Suprapubic skin (tissue), 4 donors: ENCODE data around the gene PAXX. TPM values are rescaled to one million over a fixed set of nuclear protein-coding genes. Genes with fewer than 3 reads are reported as not detected.

Experiments
- DNase-seq, 2 donors: peaks; one replicate each; pipeline ENCODE4 v3.0.0-alpha.2; 2019; ENCODE audit warnings: low spot score in 2 of 2
- H3K27ac ChIP-seq: fragments of 200-600 bp; sonication (generic); one replicate; pipeline ENCODE4 v1.5.1; 2019
- H3K27me3 ChIP-seq: fragments of 200-600 bp; sonication (generic); one replicate; pipeline ENCODE4 v1.5.1; 2019
- H3K36me3 ChIP-seq: fragments of 200-600 bp; sonication (generic); one replicate; pipeline ENCODE4 v1.5.1; 2019
- H3K4me1 ChIP-seq: fragments of 200-600 bp; sonication (generic); one replicate; pipeline ENCODE4 v1.5.1; 2019
- H3K4me3 ChIP-seq: fragments of 200-600 bp; sonication (generic); one replicate; pipeline ENCODE4 v1.5.1; 2019; ENCODE audit warnings: mild to moderate bottlenecking
- H3K9me3 ChIP-seq: fragments of 200-600 bp; sonication (generic); one replicate; pipeline ENCODE4 v1.5.1; 2019
- EP300 ChIP-seq: sonication (generic); formaldehyde crosslinking; IDR thresholded peaks from one replicate; pipeline ENCODE4 v1.6.1; 2017; ENCODE audit warnings: antibody characterized with exemption
- POLR2A ChIP-seq, 2 donors: fragments of 450-650 bp; IDR thresholded peaks; one replicate each; pipeline ENCODE4 v1.6.1; 2017; ENCODE audit warnings: antibody characterized with exemption in 2 of 2, mild to moderate bottlenecking in 2 of 2, moderate library complexity in 2 of 2
- POLR2AphosphoS5 ChIP-seq, 3 donors: sonication (generic); formaldehyde crosslinking; IDR thresholded peaks; one replicate each; pipeline ENCODE4 v1.6.1; 2017; ENCODE audit warnings: antibody characterized with exemption in 3 of 3
- WGBS: methylation state at CpG from one replicate; pipeline ENCODE4 v1.1.5; 2018; 5-methylcytosine and 5-hydroxymethylcytosine counted together
- total RNA-seq, 4 donors: library from RNA; depleted of rRNA; stranded (reverse); fragments of >200 nt; gene quantifications; one replicate each; pipeline ENCODE4 v1.1.0, GENCODE V29; 2016
- TF ChIP-seq, protein P1 (sequence below), 2 donors: fragments of 200-600 bp in 1 of 2; fragments of 450-650 bp in 1 of 2; sonication (generic) in 1 of 2; IDR thresholded peaks; one replicate each; pipeline ENCODE4 v1.5.1; 2016 to 2019; ENCODE audit warnings: antibody characterized with exemption in 2 of 2, mild to moderate bottlenecking in 1 of 2, moderate library complexity in 1 of 2

PAXX gene
- total RNA-seq, 4 donors from 2014 or later: 43.2 to 68.6 (median 61.5) TPM

DNA sequence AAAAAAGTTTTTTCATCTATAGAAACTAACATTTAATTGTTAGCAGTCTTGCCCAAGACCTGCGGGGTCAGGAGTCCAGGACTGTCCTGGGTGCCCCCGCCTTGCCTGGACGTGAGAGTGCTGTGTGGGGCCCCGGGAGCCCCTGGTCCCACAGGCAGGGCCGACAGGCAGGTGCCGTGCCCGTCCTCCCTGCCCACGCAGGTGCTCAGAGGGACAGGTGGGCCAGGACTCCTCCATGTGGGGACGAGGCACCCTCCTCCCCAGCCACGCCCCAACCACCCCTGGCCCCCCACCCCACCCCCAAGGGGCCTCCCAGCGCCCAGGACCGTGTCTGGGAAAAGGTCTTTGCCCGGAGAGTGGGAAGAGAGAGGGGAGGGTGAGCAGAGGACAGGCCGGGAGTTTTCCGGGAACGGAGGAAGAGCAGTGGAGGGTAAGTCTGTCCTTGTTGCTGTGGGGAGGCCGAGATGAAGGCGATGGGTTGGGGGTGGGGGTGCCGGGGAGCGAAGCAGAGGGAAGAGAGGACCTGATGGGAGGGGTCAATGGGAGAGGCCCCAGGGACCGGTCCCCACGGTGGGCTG, 42.9 kb upstream of the PAXX start:
- peaks cover 37% of the 10 kb centered on the region for H3K4me1 ChIP-seq
- no peak for DNase-seq
- H3K36me3 ChIP-seq: no peaks in the 10 kb centered on the region
- H3K27me3 ChIP-seq: no peaks in the 10 kb centered on the region
- no peaks in the 10 kb centered on the region for H3K9me3 ChIP-seq
- TF ChIP-seq POLR2A (IDR thresholded peaks at IDR 0.05): no peak
- H3K4me3 ChIP-seq: peak overlapping the region; percentile 59
- 12% methylated on average over 9 of the region's 22 CpGs for WGBS
- peak overlapping the region; percentile 49 for H3K27ac ChIP-seq

DNA sequence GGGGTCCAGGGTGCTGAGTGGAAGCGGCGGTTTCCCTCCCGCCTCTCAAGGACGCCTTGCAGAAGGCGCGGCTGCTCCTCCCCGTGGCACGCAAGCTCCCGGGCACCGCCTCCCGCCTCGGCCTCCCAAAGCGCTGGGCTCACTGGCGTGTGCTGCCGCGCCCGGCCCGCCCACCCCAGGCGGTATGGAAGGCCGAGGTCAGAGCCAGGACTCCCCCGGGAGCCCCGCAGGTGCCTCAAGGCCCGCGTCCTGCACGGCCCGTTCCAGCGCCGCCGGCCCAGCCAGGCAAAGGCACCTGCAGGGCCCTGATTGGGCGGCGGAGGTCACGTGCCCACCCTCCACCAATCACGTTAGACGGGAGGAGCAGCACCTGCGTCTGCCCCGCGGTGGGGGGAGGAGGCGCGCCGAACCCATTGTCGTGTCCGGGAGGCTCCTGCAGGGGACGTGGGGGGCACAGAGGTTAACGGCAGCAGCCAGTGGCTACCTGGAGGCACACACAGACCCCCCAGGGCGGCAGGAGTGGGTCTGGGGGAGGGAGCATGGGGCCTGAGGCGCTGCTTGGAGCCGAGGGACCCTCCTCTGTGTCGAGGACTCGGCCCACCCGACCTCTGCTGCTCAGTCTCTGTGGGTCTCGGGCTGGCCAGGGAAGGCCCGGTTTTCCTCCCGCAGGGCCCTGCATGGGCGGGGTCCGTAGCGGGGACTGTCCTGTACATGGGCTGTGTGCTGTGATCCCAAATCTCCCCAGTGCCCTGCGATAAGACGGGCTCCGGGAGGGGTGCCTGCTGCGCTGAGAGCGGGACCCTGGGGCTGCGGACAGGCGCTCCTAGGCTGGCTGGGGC, 42.2 kb upstream of the PAXX start:
- peak; percentile 97 for DNase-seq
- Histone ChIP-seq H3K27me3 (no peaks in the 10 kb centered on the region), H3K27ac (peak overlapping the region; percentile 49), H3K4me1 (peaks cover 34% of the 10 kb centered on the region), H3K9me3 (no peaks in the 10 kb centered on the region), H3K36me3 (no peaks in the 10 kb centered on the region), H3K4me3 (peak overlapping the region; percentile 59)
- peak in 1 of 2 donors; percentile 16 for TF ChIP-seq POLR2A (IDR thresholded peaks at IDR 0.05)
- TF ChIP-seq, protein P1, sequence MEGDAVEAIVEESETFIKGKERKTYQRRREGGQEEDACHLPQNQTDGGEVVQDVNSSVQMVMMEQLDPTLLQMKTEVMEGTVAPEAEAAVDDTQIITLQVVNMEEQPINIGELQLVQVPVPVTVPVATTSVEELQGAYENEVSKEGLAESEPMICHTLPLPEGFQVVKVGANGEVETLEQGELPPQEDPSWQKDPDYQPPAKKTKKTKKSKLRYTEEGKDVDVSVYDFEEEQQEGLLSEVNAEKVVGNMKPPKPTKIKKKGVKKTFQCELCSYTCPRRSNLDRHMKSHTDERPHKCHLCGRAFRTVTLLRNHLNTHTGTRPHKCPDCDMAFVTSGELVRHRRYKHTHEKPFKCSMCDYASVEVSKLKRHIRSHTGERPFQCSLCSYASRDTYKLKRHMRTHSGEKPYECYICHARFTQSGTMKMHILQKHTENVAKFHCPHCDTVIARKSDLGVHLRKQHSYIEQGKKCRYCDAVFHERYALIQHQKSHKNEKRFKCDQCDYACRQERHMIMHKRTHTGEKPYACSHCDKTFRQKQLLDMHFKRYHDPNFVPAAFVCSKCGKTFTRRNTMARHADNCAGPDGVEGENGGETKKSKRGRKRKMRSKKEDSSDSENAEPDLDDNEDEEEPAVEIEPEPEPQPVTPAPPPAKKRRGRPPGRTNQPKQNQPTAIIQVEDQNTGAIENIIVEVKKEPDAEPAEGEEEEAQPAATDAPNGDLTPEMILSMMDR (IDR thresholded peaks at IDR 0.05): no peak
- 0% methylated on average over 4 of the region's 63 CpGs for WGBS

DNA sequence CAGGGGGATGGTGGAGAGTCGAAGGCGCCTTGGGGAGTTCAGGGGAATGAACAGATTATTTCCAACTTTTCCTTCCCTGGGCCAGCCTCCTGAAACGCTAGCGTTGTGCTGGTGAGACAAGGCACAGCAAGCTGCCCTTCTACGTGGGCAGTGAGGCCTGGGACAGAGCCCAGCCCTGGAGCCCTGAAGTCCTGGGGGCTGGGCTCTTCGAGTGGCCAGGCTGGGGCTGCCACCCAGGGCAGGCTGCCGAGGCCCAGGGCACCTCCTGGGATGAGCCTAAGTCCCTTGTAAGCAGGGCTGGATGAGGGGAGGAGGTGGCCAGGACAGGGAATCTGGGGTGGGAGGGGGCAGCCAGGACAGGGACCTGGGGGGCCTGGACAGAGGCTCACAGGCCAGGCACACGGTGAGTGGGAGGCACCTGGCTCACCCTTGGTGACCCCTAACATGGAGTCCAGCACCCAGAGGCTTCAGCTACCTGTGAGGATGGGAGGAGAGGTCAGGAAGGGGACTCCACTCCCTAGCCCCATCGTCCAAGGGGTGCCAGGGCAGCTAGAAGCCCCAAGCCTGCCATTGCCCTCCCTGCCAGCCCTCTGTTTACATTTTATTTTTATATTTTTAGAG, 41.5 kb upstream of the PAXX start:
- no peaks in the 10 kb centered on the region for H3K27me3 ChIP-seq
- no peaks in the 10 kb centered on the region for H3K9me3 ChIP-seq
- H3K4me1 ChIP-seq: peaks cover 32% of the 10 kb centered on the region
- H3K36me3 ChIP-seq: no peaks in the 10 kb centered on the region
- peak overlapping the region; percentile 49 for H3K27ac ChIP-seq
- peak overlapping the region; percentile 59 for H3K4me3 ChIP-seq
- no peak for DNase-seq
- 59% methylated on average over 4 of the region's 9 CpGs for WGBS
- TF ChIP-seq EP300 (no peak), POLR2AphosphoS5 (IDR thresholded peaks at IDR 0.05) (no peak), POLR2A (IDR thresholded peaks at IDR 0.05) (no peak)
- TF ChIP-seq, protein P1 (IDR thresholded peaks at IDR 0.05): no peak

DNA sequence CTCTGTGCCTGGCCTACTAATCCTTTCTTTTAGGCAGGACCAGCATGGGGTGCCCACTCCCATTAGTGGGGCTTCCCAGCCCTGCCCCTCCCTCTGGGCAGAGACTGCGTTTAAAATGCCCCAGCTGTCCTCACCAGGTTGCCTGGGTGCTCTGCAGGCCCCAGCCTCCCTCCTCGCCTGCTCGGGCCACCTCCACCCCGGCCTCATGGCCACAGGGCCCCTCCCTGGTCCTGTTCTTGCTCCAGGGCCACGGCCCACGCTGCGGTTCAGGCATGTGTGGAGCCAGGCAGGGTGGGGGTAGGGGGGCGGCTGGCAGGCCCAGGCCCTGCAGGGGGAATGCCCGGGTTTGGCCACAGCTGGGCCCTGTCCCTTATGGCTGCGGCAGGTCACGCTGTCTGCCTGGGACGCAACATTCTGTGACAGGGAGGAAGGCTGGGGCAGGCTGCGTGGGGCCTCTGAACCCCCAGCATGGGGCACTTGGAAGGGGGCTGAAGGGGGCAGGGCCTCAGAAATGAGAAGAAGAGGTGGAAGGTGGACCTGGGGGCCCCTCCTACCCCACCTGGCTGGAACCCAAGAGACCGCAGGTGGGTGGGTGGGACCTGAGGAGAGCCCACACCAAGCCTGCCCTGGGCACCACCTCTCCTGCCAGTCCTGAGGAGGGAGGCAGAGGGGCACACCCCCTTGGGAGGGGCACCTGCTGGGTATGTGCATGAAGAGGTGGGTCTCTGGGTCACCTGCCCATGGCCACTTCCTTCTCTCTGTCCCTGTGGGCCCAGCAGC, 40.5 kb upstream of the PAXX start, which contains the start of gene LCN12:
Gene LCN12, plus strand, starts transcription at position 733 of the 780 bp plus-strand sequence. CDS start 55 bp downstream, outside the sequence.
- H3K4me1 ChIP-seq: peaks cover 32% of the 10 kb centered on the region

DNA sequence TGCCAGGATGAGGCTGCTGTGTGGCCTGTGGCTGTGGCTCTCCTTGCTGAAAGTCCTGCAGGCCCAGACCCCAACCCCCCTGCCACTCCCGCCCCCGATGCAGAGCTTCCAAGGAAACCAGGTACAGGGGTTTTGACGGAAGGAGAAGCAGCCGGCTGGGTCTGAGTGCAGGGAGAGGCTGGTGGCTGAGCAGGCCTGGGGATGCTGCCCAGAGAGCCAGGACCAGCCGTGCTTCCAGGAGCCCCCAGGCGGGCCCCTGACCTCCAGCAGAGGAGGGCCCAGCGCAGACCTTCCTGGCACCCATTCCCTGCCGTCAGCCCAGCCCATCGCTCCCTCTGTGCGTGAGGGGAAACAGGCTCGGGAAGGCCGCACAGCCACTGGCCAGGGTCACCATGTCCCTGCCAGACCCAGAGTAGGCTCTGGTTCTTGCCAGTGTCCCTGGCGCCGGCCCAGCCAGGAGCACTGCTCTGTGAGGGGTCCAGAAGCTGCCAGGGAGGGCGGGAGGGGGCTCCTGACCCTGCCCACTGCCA, 39.8 kb upstream of the PAXX start:
- Histone ChIP-seq H3K27ac (no peak overlapping the region), H3K27me3 (no peaks in the 10 kb centered on the region), H3K36me3 (no peaks in the 10 kb centered on the region), H3K4me3 (no peak overlapping the region), H3K9me3 (no peaks in the 10 kb centered on the region), H3K4me1 (peaks cover 29% of the 10 kb centered on the region)
- 58% methylated on average over 9 of the region's 15 CpGs for WGBS
- no peak for DNase-seq
- TF ChIP-seq, protein P1 (IDR thresholded peaks at IDR 0.05): no peak
- no peak for TF ChIP-seq POLR2AphosphoS5 (IDR thresholded peaks at IDR 0.05)

More for the DNA sequence above, 40.5 kb upstream of the PAXX start, which contains the start of gene LCN12:
- WGBS: 88% methylated on average over 10 of the region's 14 CpGs
- Histone ChIP-seq H3K27me3 (no peaks in the 10 kb centered on the region), H3K36me3 (no peaks in the 10 kb centered on the region), H3K27ac (no peak within 1 kb of the TSS), H3K9me3 (no peaks in the 10 kb centered on the region), H3K4me3 (no peak within 1 kb of the TSS)
- no peak for DNase-seq
- TF ChIP-seq POLR2A (IDR thresholded peaks at IDR 0.05): no peak
- TF ChIP-seq EP300: no peak
- TF ChIP-seq, protein P1 (IDR thresholded peaks at IDR 0.05): no peak
- no peak for TF ChIP-seq POLR2AphosphoS5 (IDR thresholded peaks at IDR 0.05)
